Forelimb muscle (tissue), 1 donor: Measurements from ENCODE around the gene EPB42. TPM values are rescaled to one million over a fixed set of nuclear protein-coding genes. Genes with fewer than 3 reads are reported as not detected.
"Not testable (repeated sequence)": the region's sequence is repeated elsewhere in the genome, so short reads cannot be mapped to it uniquely, and the experiment has no call there.

ENCODE experiments used
- DNase-seq: peaks from one replicate; pipeline ENCODE4 v3.0.0-alpha.2; 2013; ENCODE audit warnings: low read depth
- polyA plus RNA-seq: library from polyadenylated mRNA; unstranded; fragments of 120-200 nt; gene quantifications from one replicate; pipeline ENCODE4 v1.2.1, GENCODE V29; 2013; ENCODE audit not compliant: insufficient read length

The EPB42 gene
- polyA plus RNA-seq, 1 donor: 3.0 TPM

- no peak for DNase-seq
These were observed 7.9 kb downstream of the EPB42 start for GRCh38 chr15:43212951-43213350.

GRCh38 chr15:43212299-43212698 lies 8.5 kb downstream of the EPB42 start:
- DNase-seq: no peak

GRCh38 chr15:43211224-43211735 lies 9.5 kb downstream of the EPB42 start:
- no peak for DNase-seq

GRCh38 chr15:43210807-43211206 lies 10.0 kb downstream of the EPB42 start:
- no peak for DNase-seq

- no peak for DNase-seq
These were observed 10.6 kb downstream of the EPB42 start for GRCh38 chr15:43210172-43210745.

- DNase-seq: no peak
These were observed 11.6 kb downstream of the EPB42 start for GRCh38 chr15:43209059-43209824.

- DNase-seq: no peak
These were observed 12.5 kb downstream of the EPB42 start for GRCh38 chr15:43208052-43209002.

- no peak for DNase-seq
These were observed 13.8 kb downstream of the EPB42 start for GRCh38 chr15:43207024-43207423.

- no peak for DNase-seq
These were observed 14.8 kb downstream of the EPB42 start for GRCh38 chr15:43206054-43206453.

- DNase-seq: no peak
These were observed 16.6 kb downstream of the EPB42 start for GRCh38 chr15:43204016-43204901.

GRCh38 chr15:43199945-43200488 lies 20.8 kb downstream of the EPB42 start:
- DNase-seq: no peak

GRCh38 chr15:43198992-43199391 lies 21.8 kb downstream of the EPB42 start:
- no peak for DNase-seq

GRCh38 chr15:43198556-43198955 lies 22.3 kb downstream of the EPB42 start:
- DNase-seq: not testable (repeated sequence)

GRCh38 chr15:43197773-43198172 lies 23.0 kb downstream of the EPB42 start:
- DNase-seq: not testable (repeated sequence)

- no peak for DNase-seq
These were observed 23.9 kb downstream of the EPB42 start for GRCh38 chr15:43196760-43197548.

GRCh38 chr15:43194795-43195194 lies 26.0 kb downstream of the EPB42 start:
- DNase-seq: no peak

GRCh38 chr15:43193710-43194109 lies 27.1 kb downstream of the EPB42 start:
- no peak for DNase-seq

- DNase-seq: no peak
These were observed 30.6 kb downstream of the EPB42 start for GRCh38 chr15:43190178-43190577.

- no peak for DNase-seq
These were observed 31.5 kb downstream of the EPB42 start for GRCh38 chr15:43189296-43189695.
